IPS DF 4.7 (cell line): Measurements from ENCODE around the gene UBE2M.

Experiments
- DNase-seq: peaks from one replicate; pipeline ENCODE4 v3.0.0-alpha.2; 2013; ENCODE audit warnings: low spot score; ENCODE audit errors: extremely low read depth

The UBE2M gene

GRCh38 chr19:58555920-58556621 lies 2.3 kb downstream of the UBE2M start:
- DNase-seq = no peak

- DNase-seq = no peak
Measured at GRCh38 chr19:58555369-58555885, 3.0 kb downstream of the UBE2M start.

- DNase-seq = no peak
Measured at GRCh38 chr19:58554494-58555368, 3.7 kb downstream of the UBE2M start, which contains the start of gene CHMP2A. Gene CHMP2A (minus strand): TSS chr19:58555105. CDS start chr19:58554212, 893 bp downstream.

- DNase-seq = no peak
Measured at GRCh38 chr19:58553799-58554493, 4.5 kb downstream of the UBE2M start.

- no peak for DNase-seq
Measured at GRCh38 chr19:58552655-58553054, 5.8 kb downstream of the UBE2M start.

- no peak for DNase-seq
Measured at GRCh38 chr19:58551577-58552471, 6.6 kb downstream of the UBE2M start.

GRCh38 chr19:58551123-58551497 lies 7.3 kb downstream of the UBE2M start:
- DNase-seq = no peak

- no peak for DNase-seq
Measured at GRCh38 chr19:58550362-58551122, 7.9 kb downstream of the UBE2M start.

GRCh38 chr19:58549664-58550361 lies 8.6 kb downstream of the UBE2M start:
- no peak for DNase-seq

- DNase-seq = no peak
Measured at GRCh38 chr19:58548859-58549663, 9.3 kb downstream of the UBE2M start.

GRCh38 chr19:58547323-58548312 lies 10.8 kb downstream of the UBE2M start:
- DNase-seq = no peak

GRCh38 chr19:58546019-58546530 lies 12.3 kb downstream of the UBE2M start:
- DNase-seq = no peak

GRCh38 chr19:58545286-58546018 lies 13.0 kb downstream of the UBE2M start:
- no peak for DNase-seq

- no peak for DNase-seq
Measured at GRCh38 chr19:58544591-58545285, 13.7 kb downstream of the UBE2M start.

GRCh38 chr19:58543826-58544590 lies 14.4 kb downstream of the UBE2M start, which contains the start of gene TRIM28:
Gene TRIM28 (plus strand): TSS chr19:58544064. CDS start chr19:58544758, 694 bp downstream.
- no peak for DNase-seq
